ENCODE measurements around the gene DNAH3. TPM values are rescaled to one million over a fixed set of nuclear protein-coding genes. Genes with fewer than 3 reads are reported as not detected.

The DNAH3 gene
- total RNA-seq, 1 donor from 2014 or later = 1.4 TPM

Other genes with a start within 250 kb of the DNAH3 start
- gene LDAF1, start 7.8 kb upstream of the DNAH3 start, total RNA-seq (ENCODE audit: insufficient read depth, low replicate concordance) = 155 TPM
- not detected for gene ZP2, start 60.7 kb upstream of the DNAH3 start, total RNA-seq (ENCODE audit: insufficient read depth, low replicate concordance)
- 0.72 TPM for gene ANKS4B, start 82.9 kb upstream of the DNAH3 start, total RNA-seq (ENCODE audit: insufficient read depth, low replicate concordance)
- gene CRYM, start 127.4 kb upstream of the DNAH3 start, total RNA-seq (ENCODE audit: insufficient read depth, low replicate concordance) = 29.4 TPM